Stimulated activated naive CD4-positive, alpha-beta T cell treated with Interleukin-2 at 50 U/mL for 16 hours (primary cell): ENCODE measurements around the gene TTLL8.
A peak's percentile ranks its signal among the peaks of the same experiment; 100 is the strongest.
"Not testable (repeated sequence)": the region's sequence is repeated elsewhere in the genome, so short reads cannot be mapped to it uniquely, and the experiment has no call there.

Source experiments
- DNase-seq: peaks from one replicate; lab custom pipeline; 2025; lab: John Stamatoyannopoulos, UW

The TTLL8 gene

DNA sequence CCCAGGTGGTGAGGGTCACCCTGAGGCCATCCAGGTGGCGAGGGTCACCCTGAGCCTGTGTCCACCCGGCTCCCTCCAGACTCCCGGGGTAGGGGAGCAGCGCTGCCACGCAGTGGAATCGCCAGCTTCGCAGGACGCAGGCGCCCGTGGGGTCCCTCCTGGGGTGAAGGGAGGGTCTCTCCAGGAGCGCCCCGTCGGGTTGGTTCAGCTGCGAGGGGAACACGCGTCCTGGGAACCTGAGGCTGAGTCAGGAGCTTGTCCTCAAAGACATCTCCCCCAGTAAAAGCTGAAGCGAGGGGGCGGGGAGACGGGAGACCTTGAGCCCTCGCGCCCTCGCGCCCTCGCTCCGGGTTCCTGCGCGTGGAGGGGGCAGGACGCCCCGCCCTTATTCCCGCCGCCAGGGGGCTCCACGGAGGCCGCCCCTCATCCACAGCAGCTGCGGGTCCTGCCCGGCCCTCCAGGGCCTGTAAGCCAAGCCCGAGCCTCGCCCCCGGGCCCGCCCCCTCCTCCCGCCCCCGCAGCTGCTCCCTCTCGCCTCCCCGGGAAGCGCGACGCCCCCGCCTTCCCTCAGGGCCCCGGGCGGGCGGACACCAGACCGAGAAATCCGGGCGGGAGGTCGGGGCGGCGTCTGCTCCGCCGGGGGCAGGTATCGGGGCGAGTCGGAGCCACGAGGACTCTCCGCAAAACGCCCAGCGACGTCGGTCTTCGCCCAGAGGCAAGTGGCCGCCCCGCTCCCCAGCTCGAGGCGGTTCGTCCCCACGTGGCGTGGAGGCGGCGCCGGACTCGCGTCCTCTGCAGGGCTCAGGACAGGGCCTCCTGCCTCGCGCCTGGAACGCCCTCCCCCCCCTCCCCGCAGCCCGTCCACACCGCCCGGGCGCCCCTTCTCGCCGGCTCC lies 74.7 kb downstream of the TTLL8 start:
- no peak for DNase-seq

DNA sequence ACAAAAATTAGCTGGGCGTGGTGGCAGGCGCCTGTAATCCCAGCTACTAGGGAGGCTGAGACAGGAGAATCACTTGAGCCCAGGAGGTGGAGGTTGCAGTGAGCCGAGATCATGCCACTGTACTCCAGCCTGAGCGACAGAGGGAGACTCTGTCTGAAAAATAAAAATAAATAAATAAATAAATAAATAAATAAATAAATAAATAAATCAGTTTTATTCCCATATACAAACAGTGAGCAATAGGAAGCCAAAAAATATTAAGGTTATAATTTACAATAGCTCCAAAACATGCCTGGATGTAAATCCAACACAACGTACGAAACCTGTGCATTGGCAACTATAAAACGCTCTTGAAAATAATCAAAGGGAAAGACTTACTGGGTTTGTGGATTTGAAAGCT lies 76.3 kb downstream of the TTLL8 start:
- not testable (repeated sequence) for DNase-seq

DNA sequence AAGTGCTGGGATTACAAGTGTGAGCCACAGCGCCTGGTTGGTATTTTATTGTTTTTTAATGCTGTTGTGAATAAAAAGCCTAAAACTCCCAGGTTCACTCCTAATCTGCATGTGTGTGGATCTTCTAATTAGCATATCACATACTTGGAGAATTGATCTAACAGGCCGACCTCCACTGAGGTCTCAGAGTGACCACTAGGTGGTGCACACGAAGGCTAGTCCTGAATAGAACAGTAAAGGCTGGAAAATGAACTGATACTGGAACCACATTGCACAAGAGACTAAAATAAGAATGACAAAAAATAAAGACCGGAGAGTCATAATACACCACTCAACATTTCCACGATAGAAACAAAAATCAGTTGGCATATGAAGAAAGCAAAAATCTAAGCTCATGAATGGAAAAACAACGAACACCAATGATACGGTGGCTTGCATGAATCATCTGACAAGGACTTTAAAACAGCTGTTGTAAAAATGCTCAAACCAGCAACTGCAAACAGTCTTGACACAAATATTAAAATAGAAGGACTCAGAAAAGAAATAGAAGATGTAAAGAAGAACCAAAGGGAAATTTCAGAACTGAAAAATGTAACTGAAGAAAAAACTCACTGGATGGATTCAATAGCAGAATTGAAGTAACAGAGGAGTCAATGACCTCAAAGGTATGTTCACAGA lies 78.4 kb downstream of the TTLL8 start:
- peak; percentile 28 for DNase-seq

DNA sequence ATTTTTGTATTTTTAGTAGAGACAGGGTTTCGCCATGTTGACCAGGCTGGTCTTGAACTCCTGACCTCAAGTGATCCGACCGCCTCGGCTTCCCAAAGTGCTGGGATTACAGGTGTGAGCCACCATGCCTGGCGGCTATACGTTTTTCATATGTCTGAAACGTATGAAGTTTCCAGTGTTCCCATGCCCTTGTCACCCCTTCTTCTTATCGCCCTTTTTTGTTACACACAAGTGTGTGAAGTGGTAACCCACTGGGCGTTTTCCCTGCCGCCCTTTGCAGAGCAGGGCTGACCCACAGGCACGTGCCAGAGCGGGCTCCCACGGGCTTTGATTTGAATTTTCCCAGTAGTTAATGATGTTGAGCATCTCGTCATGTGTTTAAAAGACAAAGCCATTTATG lies 80.5 kb downstream of the TTLL8 start:
- no peak for DNase-seq

DNA sequence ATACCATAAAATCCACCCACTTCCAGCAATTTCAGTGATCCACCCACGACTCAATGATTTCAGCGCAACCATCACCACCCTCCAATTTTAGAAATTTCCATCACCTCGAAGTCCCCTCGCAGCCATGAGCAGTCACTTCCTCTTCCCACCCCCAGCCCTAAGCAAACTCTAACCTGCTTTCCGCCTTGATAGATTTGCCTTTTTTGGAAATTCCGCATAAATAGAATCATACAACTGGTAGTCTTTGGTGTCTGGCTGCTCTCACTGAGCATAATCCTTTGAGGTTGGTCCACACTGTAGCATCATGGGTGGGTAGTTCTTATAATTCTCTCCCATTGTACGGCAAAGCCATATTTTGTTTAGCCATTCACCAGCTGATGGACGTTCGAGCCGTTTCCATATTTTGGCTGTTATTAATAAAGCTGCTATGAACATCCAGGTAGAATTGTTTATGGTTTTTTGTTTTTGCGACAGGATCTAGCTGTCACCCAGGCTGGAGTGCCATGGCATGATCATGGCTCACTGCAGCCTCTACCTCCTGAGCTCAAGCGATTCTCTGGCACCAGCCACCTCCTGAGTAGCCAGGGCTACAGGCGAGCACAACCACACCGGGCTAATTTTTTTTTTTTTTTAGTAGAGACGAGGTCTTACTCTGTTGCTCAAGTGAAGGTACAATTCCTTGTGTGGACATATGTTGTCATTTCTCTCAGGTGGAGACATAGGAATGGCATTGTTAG lies 81.5 kb downstream of the TTLL8 start:
- peak; percentile 69 for DNase-seq

DNA sequence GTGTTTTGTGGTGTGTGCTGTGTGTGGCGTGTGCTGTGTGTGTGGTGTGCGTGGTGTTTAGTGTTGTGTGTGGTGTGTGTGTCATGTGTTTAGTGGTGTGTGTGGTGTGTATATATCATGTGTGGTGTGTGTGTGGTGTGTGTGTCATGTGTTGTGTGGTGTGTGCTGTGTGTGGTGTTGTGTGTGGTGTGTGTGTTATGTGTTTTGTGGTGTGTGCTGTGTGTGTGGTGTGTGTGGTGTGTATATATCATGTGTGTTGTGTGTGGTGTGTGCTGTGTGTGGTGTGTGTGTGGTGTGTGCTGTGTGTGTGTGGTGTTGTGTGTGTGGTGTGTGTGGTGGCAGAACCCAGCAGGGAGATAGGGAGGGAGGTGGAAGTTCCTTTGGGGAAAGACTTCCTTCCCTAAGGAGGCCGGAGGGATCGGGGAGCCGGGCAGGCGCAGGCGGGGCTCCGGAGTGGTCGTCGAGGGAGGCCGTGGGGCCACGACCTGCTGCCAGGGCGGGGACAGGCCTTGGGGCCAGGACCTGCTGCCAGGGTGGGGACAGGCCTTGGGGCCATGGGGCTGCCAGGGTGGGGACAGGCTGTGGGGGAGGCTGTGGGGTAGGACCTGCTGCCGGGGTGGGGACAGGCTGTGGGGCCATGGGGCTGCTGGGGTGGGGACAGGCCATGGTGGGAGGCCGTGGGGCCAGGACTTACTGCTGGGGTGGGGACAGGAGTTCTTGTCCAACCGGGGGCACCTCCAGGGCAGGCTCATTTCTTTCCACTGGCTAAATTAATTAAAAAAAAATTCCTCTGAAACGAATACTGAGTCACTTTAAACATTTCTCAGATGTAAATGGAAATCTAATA lies 82.3 kb downstream of the TTLL8 start:
- peak; percentile 62 for DNase-seq

DNA sequence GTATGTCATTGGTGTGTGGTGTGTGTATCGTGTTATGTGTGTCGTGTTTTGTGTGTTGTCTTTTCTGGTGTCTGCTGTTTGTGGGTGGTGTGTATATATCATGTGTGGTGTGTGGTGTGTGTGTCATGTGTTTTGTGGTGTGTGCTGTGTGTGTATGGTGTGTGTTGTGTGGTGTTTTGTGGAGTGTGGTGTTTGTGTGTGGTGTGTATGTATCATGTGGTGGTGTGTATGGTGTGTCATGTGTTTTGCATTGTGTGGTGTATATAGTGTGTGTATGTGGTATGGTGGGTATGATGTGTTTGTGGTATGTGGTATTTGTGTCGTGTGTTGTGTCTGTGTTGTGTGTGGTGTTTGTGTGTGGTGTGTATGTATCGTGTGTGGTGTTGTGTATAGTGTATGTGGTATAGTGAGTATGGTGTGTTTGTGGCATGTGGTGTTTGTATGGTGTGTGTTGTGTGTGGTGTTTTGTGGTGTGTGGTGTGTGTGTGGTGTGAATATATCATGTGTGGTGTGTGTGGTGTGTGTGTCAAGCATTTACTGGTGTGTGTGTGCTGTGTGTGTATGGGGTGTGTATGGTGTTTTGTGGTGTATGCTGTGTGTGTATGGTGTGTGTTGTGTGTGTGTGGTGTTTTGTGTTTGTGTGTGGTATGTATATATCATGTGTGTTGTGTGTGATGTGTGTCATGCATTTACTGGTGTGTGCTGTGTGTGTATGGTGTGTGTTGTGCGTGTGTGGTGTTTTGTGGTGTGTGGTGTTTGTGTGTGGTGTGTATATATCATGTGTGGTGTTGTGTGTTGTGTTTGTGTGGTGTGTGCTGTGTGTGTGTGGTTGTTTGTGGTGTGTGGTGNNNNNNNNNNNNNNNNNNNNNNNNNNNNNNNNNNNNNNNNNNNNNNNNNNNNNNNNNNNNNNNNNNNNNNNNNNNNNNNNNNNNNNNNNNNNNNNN lies 84.8 kb downstream of the TTLL8 start:
- no peak for DNase-seq

DNA sequence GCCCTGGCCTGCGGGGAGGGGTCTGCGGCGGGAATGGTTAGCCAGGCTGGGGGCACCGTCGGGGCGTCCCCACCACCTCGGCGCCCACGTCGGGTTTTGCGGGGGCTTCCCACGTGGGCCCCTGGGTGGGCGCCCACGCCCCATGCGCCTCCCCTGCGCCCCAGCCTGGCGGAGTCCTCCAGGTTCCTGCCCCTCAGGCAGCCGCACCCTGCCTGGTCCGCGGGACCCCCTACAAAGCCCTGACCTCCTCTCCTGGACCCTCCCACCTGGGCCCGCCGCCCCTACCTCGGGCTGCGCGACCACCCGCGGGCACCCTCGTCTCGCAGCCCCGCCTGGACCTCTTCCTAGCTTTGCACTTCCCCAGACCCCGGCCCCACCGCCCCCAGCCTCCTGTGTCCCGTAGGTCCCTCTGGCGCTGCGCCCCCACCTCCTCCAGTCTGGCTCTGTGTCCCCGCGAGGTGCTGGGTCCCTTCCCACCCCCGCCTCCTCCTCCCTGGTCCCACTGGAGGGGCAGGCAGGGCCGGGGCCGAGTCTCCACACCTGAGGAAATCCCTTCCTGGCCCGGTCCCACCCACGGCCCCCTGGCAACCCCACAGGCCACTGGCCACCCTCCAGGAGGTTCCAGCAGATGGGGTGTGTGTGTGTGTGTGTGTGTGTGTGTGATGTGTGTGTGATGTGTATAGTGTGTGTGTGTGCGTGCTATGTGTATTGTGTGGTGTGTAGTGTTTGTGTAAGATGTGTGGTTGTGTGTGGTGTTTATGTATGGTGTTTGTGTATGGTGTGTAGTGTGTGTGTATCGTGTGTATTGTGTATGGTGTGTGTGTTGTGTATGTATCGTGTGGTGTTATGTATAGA lies 85.7 kb downstream of the TTLL8 start:
- no peak for DNase-seq

DNA sequence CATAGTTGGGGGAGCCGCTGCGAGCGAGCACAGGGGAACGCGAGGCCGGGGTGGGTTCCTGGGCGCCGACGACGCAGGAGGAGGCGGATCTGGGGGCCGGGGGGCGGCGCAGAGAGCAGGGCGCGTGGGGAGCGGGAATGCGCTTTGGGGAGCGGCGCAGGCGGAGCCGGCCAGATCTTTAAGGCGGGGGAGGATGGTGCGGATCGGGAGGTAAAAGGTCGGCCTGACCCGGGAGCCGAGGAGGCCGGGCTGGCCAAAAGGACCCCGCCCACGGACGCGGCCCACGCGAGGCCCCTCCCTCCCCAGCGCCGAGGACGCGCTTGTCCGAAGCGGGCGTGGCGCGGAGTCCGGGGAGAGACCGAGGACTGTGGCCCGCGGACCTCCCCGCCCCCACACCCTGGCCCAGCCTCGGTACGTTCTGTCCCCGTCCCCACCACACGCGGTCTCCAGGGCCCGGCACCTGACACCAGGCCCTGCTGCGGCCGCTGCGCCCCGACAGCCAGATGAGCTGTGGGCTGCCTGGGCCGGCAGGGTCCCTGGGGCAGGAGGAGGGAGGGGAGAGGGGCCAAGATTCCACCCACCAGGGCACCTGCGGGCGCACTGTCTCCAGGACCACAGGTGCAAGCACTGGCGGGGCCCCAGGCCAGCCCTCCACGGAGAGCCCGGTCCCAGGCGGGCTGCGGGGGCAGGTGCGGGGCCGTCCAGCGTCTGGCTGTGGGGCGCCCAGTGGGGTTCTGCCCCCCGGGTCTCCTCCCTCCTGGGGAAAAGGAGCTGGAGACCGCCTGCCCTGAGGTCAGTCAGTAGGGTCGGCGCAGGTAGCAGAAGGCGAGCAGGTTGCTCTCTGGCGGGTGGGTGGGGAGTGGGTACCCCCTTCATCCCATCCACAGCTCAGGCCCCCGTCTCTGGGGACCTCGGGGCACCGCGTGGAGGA lies 86.6 kb downstream of the TTLL8 start:
- DNase-seq: peak; percentile 82

DNA sequence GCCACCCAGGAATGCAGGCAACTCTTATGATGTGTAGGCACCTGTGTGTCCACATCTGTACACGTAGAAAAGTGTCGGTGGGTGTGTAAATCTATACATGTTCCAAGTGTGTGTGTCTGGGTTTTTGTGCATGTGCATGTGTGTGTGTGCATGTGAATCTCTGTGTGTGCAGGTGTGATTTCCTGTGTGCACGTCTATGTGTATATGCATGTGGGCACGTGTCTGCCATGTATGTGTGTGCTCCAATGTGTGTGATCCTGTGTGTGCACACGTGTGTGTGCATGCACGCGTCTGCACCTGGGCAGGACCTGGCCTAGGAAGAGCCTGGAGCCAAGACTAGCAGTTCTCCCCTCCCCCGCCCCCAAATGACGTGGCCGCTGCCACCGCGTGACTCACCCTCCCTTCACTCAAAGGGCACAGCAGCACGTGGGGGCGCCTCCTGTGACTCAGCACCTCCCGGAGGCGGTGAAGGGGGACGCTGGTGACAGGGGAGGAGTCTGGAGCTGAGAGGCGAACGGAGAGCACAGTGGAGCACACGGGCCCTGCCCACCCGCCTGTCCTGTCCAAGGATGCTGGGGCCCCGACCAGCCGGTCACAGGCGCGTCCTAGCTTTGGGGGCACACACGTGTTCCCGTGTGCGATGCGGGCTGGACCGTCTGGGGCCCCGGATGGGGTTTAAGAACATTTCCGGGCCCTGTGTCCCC lies 87.4 kb downstream of the TTLL8 start:
- peak; percentile 99 for DNase-seq

DNA sequence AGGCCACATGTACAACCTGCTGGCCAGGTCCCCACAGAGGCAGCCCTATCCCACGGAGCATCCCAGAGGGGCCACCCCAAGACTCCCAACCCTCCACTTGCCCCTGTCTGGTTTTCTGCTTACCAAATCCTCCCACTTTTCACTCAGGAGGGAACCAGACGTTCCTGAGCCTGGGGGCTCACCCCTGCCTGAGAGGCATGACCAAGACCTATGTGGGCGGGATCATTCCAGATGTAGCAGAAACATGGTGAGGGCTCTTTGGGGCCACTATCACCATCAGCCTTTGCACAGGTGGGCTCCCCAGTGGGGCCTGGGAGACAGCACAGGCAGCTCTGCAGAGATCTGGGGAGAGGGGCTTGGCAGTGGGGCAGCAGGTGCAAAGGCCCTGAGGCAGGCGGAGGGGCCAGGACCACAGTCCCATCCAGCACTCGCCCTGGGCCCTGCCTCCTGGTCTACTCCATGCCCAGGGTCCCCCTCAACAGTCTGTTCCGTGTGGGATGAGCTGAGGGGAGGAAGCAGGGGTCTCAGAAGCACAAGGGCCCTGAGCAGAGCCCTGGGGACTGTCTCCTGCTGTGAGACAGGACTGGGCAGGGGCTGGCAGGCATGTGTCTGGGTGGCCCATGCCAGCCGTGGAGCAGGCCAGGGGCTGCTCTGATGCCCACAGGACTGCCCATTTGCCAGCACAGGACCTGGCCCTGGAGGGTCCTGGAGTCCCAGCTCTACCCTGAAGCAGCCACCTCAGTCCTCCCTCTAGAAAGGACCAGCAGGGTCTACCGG lies 88.2 kb downstream of the TTLL8 start:
- DNase-seq: no peak

DNA sequence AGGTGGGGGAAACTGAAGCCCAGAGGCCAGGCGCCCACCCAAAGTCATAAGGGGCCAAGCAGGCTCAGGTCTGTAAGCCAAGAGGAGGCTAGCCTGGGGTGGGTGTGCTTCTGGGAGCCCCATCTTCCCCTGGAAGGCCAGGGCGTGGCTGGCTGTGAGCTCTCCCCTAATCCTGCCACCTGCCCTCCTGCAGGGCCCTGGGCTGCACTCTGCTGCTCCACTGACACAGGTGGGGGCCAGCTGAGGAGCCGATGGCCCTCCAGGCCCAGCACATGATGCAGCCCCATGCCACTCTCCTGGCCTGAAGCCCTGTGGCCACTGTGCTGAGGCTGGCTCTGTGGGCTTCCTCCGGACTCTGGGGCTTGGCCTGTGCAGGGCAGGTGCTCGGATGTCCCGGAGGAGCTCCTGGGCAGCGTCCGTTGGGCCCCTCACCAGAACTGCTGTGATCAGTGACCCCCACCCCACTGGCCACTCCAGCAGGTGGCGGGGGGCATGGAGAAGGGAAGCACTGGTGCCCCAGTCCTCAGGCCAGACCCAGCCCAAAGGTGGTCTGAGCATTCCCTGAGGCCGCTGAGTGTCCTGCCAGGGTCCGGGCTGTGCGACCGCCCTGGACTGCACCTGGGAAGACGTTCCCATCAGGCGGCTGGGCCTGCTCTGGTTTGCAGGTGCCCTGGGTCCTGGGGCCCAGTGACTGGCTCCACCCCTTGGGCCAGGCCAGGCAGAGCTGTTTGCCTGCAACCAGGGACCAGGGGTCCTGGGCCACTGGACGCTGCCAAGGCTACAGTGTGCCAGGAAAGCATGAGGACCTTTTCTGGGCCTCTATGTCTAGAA lies 89.1 kb downstream of the TTLL8 start:
- no peak for DNase-seq
